GM23248 (cell line): ENCODE measurements around the gene AIPL1.

Source experiments
- EZH2 ChIP-seq: fragments of 200-600 bp; sonication (generic); IDR thresholded peaks from 2 replicates; pipeline ENCODE4 v1.6.1; 2018; ENCODE audit warnings: antibody characterized with exemption, mild to moderate bottlenecking; ENCODE audit not compliant: insufficient read depth, poor library complexity, severe bottlenecking
- EZH2phosphoT487 ChIP-seq: fragments of 200-600 bp; sonication (generic); IDR thresholded peaks from 2 replicates; pipeline ENCODE4 v1.6.1; 2018; ENCODE audit warnings: antibody characterized with exemption, moderate library complexity, mild to moderate bottlenecking, low read depth; ENCODE audit not compliant: insufficient read depth

- TF ChIP-seq EZH2 (no peak), EZH2phosphoT487 (no peak)
These were observed 17.7 kb upstream of the AIPL1 start for GRCh38 chr17:6452471-6453266.
